ENCODE results near the gene PRSS21.

PRSS21 gene

GRCh38 chr16:2835638-2836493 lies 18.8 kb downstream of the PRSS21 start:
- no peak overlapping the region for H3K27ac Mint-ChIP-seq
- no peaks in the 10 kb centered on the region for H3K27me3 Mint-ChIP-seq
- H3K9me3 Mint-ChIP-seq: no peaks in the 10 kb centered on the region
- no peaks in the 10 kb centered on the region for H3K36me3 Mint-ChIP-seq (ENCODE audit: low read depth)
- H3K4me1 Mint-ChIP-seq (ENCODE audit: low read depth): peaks cover 23% of the 10 kb centered on the region
- DNase-seq: no peak
- H3K4me3 Mint-ChIP-seq: no peak overlapping the region

DNA sequence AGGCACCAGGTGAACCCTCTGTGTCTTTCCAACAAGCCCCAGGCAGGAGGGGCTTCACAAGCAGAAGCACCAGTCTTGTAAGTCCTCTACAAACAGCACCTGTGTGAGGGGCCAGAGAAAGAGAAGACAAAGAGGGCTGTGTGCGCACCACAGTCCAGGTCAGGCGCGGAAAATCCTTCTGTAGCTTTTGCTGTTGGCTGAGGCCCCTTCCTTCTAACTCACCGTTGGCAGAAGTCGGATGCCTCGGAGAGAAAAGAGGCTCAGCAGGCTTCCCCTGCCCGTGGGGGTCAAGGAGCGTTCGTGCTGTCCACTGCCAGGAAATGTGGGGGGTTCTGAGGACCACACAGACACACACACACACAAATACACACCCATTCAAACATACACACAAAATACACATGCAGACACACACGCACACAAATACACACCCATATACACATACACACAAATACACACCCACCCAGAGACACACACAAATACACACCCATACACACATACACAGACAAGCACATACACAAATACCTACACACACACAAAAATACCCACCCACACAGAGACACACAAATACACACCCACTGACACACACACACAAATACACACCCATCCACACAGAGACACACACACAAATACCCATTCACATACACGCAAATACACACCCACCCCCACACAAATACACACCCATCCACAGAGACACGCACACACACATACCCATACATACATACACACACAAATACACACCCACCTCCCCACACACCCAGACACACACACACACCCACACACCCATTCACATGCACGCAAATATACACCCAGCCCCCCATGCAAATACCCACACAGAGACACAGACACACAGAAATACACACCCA lies 19.8 kb downstream of the PRSS21 start:
- Mint-ChIP-seq H3K4me1 (ENCODE audit: low read depth) (peaks cover 32% of the 10 kb centered on the region), H3K27ac (no peak overlapping the region), H3K36me3 (ENCODE audit: low read depth) (no peaks in the 10 kb centered on the region), H3K9me3 (no peaks in the 10 kb centered on the region), H3K4me3 (no peak overlapping the region), H3K27me3 (no peaks in the 10 kb centered on the region)
- DNase-seq: no peak

- Mint-ChIP-seq H3K36me3 (ENCODE audit: low read depth) (no peaks in the 10 kb centered on the region), H3K4me3 (no peak overlapping the region), H3K27me3 (no peaks in the 10 kb centered on the region), H3K27ac (no peak overlapping the region), H3K4me1 (ENCODE audit: low read depth) (peaks cover 42% of the 10 kb centered on the region), H3K9me3 (peaks cover 3% of the 10 kb centered on the region)
- peak; percentile 74 for DNase-seq
These were observed 21.9 kb downstream of the PRSS21 start for GRCh38 chr16:2838928-2839327.

- H3K4me1 Mint-ChIP-seq (ENCODE audit: low read depth): peaks cover 44% of the 10 kb centered on the region
These were observed 22.8 kb downstream of the PRSS21 start for GRCh38 chr16:2839650-2840450.

DNA sequence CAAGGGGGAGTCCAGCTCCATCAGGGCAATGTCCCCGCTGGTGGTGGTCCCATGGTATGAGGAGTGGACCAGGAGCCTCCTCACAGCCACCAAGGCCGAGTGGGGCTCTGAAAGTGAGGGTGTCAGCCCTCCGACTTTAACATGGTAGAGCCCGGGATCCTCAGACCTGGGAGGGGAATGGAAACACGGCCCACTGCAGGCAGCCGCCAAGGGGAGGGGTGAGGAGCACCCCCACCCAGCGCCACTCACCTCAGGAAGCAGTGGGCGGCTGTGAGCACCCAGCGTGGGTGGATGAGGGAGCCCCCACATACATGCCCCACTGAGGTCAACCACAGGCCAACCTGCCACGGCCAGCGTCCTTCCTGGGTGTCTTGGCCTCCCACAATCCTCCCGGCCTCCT lies 23.9 kb downstream of the PRSS21 start:
- no peaks in the 10 kb centered on the region for H3K27me3 Mint-ChIP-seq
- H3K9me3 Mint-ChIP-seq: peaks cover 3% of the 10 kb centered on the region
- peak overlapping the region; percentile 31 for H3K27ac Mint-ChIP-seq
- DNase-seq: no peak
- H3K4me1 Mint-ChIP-seq (ENCODE audit: low read depth): peaks cover 50% of the 10 kb centered on the region
- no peak overlapping the region for H3K4me3 Mint-ChIP-seq
- no peaks in the 10 kb centered on the region for H3K36me3 Mint-ChIP-seq (ENCODE audit: low read depth)

More at GRCh38 chr16:2839650-2840450, 22.8 kb downstream of the PRSS21 start:
- no peak for DNase-seq
- peak overlapping the region; percentile 22 for H3K27ac Mint-ChIP-seq
- H3K4me3 Mint-ChIP-seq: no peak overlapping the region
- H3K36me3 Mint-ChIP-seq (ENCODE audit: low read depth): no peaks in the 10 kb centered on the region
- peaks cover 3% of the 10 kb centered on the region for H3K9me3 Mint-ChIP-seq
- H3K27me3 Mint-ChIP-seq: no peaks in the 10 kb centered on the region

- Mint-ChIP-seq H3K4me1 (ENCODE audit: low read depth) (peaks cover 58% of the 10 kb centered on the region), H3K27me3 (no peaks in the 10 kb centered on the region), H3K27ac (peak overlapping the region; percentile 94), H3K4me3 (peak overlapping the region; percentile 81), H3K36me3 (ENCODE audit: low read depth) (no peaks in the 10 kb centered on the region), H3K9me3 (peaks cover 3% of the 10 kb centered on the region)
- DNase-seq: no peak
These were observed 24.7 kb downstream of the PRSS21 start for GRCh38 chr16:2841606-2842339.

DNA sequence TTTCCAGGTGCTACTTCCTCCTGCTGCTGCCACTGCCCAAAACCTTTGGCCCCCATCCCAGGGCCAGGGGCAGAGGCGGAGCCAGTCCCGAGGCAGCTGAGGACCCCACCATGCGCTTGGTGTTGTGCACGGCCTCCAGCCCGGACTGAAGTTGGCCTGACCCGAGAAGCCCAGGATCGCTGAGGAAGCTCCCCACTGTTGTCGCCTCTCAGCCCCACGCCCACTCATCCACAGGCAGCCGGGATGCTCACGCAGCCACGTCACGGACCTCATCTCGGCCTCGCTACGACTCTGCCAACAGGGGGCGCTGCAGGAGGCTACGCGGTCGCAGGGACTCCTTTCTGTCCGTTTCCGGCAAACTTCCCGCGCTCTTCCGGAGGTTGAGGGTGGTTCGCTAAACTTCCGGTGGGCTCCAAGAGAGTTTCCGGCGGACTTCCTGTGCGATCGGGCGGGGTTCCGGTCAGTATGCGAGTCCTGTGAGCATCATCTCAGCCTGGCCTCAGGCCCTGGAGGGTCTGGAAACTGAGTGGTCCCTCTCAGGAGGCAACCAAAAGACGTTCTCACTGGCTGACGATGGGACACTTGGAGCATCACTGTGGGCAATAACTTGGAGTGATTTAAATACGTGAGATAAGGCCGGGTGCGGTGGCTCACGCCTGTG lies 25.4 kb downstream of the PRSS21 start:
- Mint-ChIP-seq H3K4me3 (peak overlapping the region; percentile 81), H3K4me1 (ENCODE audit: low read depth) (peaks cover 65% of the 10 kb centered on the region), H3K36me3 (ENCODE audit: low read depth) (no peaks in the 10 kb centered on the region), H3K27me3 (no peaks in the 10 kb centered on the region), H3K9me3 (peaks cover 3% of the 10 kb centered on the region), H3K27ac (peak overlapping the region; percentile 94)
- peak; percentile 90 for DNase-seq

DNA sequence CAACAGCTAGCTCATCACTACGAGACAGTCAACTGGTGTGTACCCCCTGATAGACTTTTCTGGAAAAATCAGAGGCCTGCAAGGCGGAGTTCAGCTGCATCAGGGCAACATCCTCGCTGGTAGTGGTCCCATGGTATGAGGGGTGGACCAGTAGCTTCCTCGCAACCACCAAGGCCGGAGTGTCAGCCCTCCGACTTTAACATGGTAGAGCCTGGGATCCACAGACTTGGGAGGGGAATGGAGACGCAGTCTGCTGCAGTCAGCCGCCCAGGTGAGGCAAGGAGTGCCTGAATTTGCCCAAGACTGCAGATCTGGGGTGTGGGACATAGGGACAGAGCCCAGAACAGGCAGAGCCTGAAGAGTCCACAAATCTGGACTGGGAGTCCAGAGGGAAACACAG lies 26.5 kb downstream of the PRSS21 start:
- Mint-ChIP-seq H3K9me3 (peaks cover 3% of the 10 kb centered on the region), H3K4me3 (no peak overlapping the region), H3K27me3 (no peaks in the 10 kb centered on the region), H3K27ac (no peak overlapping the region), H3K4me1 (ENCODE audit: low read depth) (peaks cover 64% of the 10 kb centered on the region), H3K36me3 (ENCODE audit: low read depth) (no peaks in the 10 kb centered on the region)
- DNase-seq: no peak

DNA sequence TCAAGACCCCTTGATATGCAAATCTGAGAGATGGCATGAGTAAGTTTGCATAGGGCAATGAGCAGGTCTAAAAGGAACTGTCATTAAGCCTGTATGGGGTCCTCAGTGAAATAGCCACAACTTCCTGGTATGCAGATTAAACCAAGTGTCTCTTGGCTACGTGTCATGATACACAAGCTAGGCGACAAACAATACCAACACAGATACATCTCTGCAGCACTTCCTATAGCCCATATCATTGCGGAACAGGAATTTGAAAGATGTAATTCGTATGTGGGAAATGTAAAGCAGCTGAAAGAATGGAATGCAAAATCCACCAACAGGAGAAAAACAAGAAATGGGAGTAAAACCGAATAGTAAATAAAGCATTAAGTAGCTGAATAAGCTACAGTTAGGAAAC lies 28.1 kb downstream of the PRSS21 start:
- Mint-ChIP-seq H3K4me1 (ENCODE audit: low read depth) (peaks cover 50% of the 10 kb centered on the region), H3K27me3 (peaks cover 4% of the 10 kb centered on the region), H3K27ac (no peak overlapping the region), H3K36me3 (ENCODE audit: low read depth) (no peaks in the 10 kb centered on the region), H3K4me3 (no peak overlapping the region), H3K9me3 (peaks cover 3% of the 10 kb centered on the region)
- DNase-seq: no peak

DNA sequence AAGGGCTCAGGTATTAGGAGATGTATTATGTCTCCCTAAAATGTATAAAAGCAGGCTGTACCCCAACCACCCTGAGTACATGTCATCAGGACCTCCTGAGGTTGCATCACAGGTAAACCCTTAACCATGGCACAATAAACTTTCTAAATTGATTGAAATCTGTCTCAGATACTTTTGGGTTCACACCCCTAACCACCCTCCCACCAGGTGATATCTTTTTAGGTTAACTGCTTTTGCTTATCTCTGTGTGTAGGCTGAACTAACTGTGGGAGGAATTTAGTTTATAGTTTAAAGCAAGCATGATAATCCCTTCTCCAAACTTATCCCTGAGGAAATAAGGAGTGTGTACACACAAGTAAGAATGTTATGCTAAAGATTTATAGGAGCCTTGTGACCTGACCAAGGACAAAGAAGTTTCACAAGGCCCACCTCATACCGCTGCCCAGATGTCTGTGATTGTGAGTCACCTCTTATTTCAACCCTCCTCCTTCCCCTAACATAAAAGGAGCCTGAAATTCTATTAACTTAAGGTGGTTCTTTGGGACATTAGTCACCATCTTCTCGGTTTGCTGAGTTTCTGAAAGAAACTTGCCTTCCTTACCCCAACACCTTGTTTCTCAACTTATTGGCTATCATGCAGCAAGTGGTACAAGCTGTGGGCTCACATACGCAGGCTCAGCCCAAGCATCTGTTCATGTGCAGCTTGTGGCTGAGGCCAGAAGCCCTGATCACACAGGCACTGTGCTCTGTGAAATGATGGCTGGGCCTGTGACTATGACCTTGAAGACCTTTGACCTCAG lies 29.7 kb downstream of the PRSS21 start:
- DNase-seq: no peak
- Mint-ChIP-seq H3K27ac (peak overlapping the region; percentile 84), H3K9me3 (peaks cover 3% of the 10 kb centered on the region), H3K4me3 (no peak overlapping the region), H3K27me3 (peaks cover 4% of the 10 kb centered on the region), H3K36me3 (ENCODE audit: low read depth) (no peaks in the 10 kb centered on the region), H3K4me1 (ENCODE audit: low read depth) (peaks cover 36% of the 10 kb centered on the region)

DNA sequence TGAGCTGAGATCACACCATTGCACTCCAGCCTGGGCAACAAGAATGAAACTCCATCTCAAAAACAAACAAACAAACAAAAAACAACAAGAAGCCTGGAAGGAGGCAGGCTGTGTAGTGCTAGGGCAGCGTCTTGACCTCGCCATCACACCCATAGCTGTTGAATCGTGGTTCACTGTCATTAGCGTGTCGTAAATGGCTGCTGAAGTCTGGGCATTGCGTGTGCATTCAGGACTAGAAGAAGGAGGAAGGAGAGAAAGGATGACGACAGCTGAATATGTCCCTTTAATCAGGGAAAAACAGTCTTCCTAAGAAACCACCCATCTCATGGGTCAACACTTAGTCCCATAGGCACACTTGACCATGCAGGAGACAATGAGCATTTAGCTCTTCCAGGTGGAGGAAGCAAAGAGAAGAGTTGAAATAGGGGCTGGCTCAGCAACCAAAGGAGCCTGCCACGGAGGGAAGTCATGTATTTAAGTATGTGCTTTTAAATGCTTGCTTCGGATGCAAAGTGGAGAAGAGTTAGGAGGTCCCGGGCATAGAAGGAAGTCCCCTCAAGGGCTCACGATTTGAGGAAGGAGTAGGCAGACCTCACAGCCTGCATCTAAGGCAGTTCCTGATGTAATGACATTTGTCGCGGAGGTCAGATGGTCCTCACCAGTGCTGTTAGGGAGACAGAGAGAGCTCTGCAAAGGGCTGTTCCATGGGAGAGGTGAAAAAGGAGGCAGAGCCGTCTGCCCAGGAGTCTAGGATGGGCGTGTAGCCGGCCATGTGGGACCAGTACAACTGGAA lies 32.1 kb downstream of the PRSS21 start:
- H3K27me3 Mint-ChIP-seq: peaks cover 4% of the 10 kb centered on the region
- H3K27ac Mint-ChIP-seq: no peak overlapping the region
- no peaks in the 10 kb centered on the region for H3K36me3 Mint-ChIP-seq (ENCODE audit: low read depth)
- DNase-seq: no peak
- no peak overlapping the region for H3K4me3 Mint-ChIP-seq
- H3K4me1 Mint-ChIP-seq (ENCODE audit: low read depth): peaks cover 25% of the 10 kb centered on the region
- peaks cover 2% of the 10 kb centered on the region for H3K9me3 Mint-ChIP-seq

DNA sequence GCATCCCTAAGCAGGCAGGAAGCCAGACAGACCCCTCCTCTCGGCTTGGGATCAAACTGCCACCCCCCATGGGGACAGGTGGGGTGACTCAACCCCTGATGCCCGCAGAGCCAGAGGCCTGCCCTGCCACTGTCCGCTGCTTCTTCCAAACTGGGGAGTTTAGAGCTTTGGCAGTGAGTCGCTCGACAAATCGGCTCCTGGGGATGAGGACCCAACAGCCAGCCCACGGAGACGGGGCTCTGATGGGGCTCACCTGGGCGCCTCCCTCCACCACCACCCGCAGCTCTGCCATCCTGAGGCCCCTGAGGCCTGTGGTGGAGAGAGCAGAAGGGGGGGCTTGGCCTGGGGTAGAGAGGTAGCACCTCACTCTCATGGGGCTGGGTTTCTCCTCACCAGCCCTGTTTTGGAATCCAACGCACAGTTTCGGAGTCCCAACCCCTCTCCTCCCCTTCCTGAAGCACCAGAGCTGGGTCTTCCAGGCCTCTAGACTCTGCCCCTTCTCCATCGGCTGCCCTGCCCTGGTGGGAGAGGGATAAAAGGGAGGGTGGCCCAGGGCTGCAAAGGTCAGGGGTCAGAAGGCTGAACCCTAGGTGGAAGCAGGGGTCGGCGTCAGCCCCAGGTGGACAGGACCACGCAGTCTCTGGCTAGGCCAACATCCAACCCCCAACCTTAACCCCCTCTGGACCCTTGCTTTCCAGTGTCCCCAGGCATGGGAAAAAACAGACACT lies 35.1 kb downstream of the PRSS21 start:
- Mint-ChIP-seq H3K36me3 (ENCODE audit: low read depth) (no peaks in the 10 kb centered on the region), H3K27me3 (peaks cover 4% of the 10 kb centered on the region), H3K27ac (no peak overlapping the region), H3K4me1 (ENCODE audit: low read depth) (peaks cover 5% of the 10 kb centered on the region), H3K4me3 (no peak overlapping the region), H3K9me3 (peaks cover 9% of the 10 kb centered on the region)
- no peak for DNase-seq

Data from activated T-cell treated with anti-CD3 and anti-CD28 coated beads, Interleukin-2, amount 50 U/mL, for 24 hours (primary cell).